Mammary epithelial cell (primary cell): ENCODE data around the gene FAM114A1.

Experiments
- CTCF ChIP-seq, 2 donors: IDR thresholded peaks in 1 of 2; conservative IDR thresholded peaks in 1 of 2; 2 replicates each; pipeline ENCODE4 v1.5.1; 2011 to 2012; ENCODE audit warnings: inconsistent platforms in 2 of 2, low read length in 2 of 2, mild to moderate bottlenecking in 2 of 2, control low read depth in 1 of 2, low read depth in 1 of 2; ENCODE audit not compliant: insufficient read depth in 1 of 2; ENCODE audit errors: extremely low read depth in 1 of 2
- EZH2 ChIP-seq: IDR thresholded peaks from 2 replicates; pipeline ENCODE4 v1.6.1; 2012; ENCODE audit warnings: low read length, inconsistent platforms, borderline replicate concordance

- no peak for TF ChIP-seq CTCF (conservative IDR thresholded peaks at IDR 0.05 in 1 of 2, IDR thresholded peaks at IDR 0.05 in 1 of 2; ENCODE audit: extremely low read depth in 1 of 2, insufficient read depth in 1 of 2, low read depth in 1 of 2, low read length in 2 of 2)
- no peak for TF ChIP-seq EZH2
Observed at GRCh38 chr4:38968668-38969067, 101.1 kb downstream of the FAM114A1 start.
